Measurements from ENCODE around the gene TTBK2. TPM values are rescaled to one million over a fixed set of nuclear protein-coding genes. Genes with fewer than 3 reads are reported as not detected.
"Not testable (repeated sequence)": the region's sequence is repeated elsewhere in the genome, so short reads cannot be mapped to it uniquely, and the experiment has no call there.

TTBK2 gene
- total RNA-seq, 1 experiment from 2014 or later: 17.2 TPM

- intact Hi-C loops (cut with micrococcal nuclease; ENCODE audit: unreplicated experiment): no loop called here
These were observed 30.2 kb downstream of the TTBK2 start for GRCh38 chr15:42890161-42890913.

GRCh38 chr15:42887384-42887783 is 33.2 kb downstream of the TTBK2 start:
- H3K27ac ChIP-seq (ENCODE audit: low read length); CTCF ChIA-PET; H3K27me3 ChIP-seq (ENCODE audit: control insufficient read depth, insufficient read depth, low read length); H3K4me1 ChIP-seq (ENCODE audit: control insufficient read depth, insufficient read depth, low read length); DNase-seq (ENCODE audit: low read depth, low spot score); ATAC-seq; H3K4me3 ChIP-seq (ENCODE audit: low read depth in 2 of 2, low read length in 2 of 2); H3K36me3 ChIP-seq (ENCODE audit: control insufficient read depth, insufficient read depth, low read length); BruUV-seq (replicated peaks); H3K9me3 ChIP-seq (ENCODE audit: control insufficient read depth, insufficient read depth, low read depth, low read length); POLR2A ChIA-PET; in situ Hi-C loops (cut with HindIII; ENCODE audit: low pct_unique_long_range_greater_than_20kb, low sequenced_read_pairs); intact Hi-C loops (cut with micrococcal nuclease; ENCODE audit: unreplicated experiment): not testable (repeated sequence)

More at GRCh38 chr15:42890161-42890913, 30.2 kb downstream of the TTBK2 start:
- no peaks in the 10 kb centered on the region for H3K27me3 ChIP-seq (ENCODE audit: control insufficient read depth, insufficient read depth, low read length)
- peaks cover 5% of the 10 kb centered on the region; the same call in 1 of the 2 replicates for H3K4me1 ChIP-seq (ENCODE audit: control insufficient read depth, insufficient read depth, low read length)
- in situ Hi-C loops (cut with HindIII; ENCODE audit: low pct_unique_long_range_greater_than_20kb, low sequenced_read_pairs): no loop called here
- no TSS peak for BruUV-seq (replicated peaks)
- H3K9me3 ChIP-seq (ENCODE audit: control insufficient read depth, insufficient read depth, low read depth, low read length): 0 out of 2 replicates have a peak, but pooled peaks cover 4% of the 10 kb centered on the region
- ChIA-PET POLR2A (no interaction called here), CTCF (interaction anchor here (0.6 kb wide), 1 partner anchor 620 kb away, joined by 7 read pairs; no protein-coding TSS in a partner anchor)
- no peaks in the 10 kb centered on the region for H3K36me3 ChIP-seq (ENCODE audit: control insufficient read depth, insufficient read depth, low read length)
- H3K27ac ChIP-seq (ENCODE audit: low read length): no peak overlapping the region
- no peak overlapping the region for H3K4me3 ChIP-seq (ENCODE audit: low read depth in 2 of 2, low read length in 2 of 2)
- DNase-seq (ENCODE audit: low read depth, low spot score) (peak; percentile 36), ATAC-seq (no peak; the same call in 1 of the 2 replicates)
- TF ChIP-seq POLR2AphosphoS5 (IDR thresholded peaks at IDR 0.05; ENCODE audit: low read depth, low read length) (no peak), REST (IDR thresholded peaks at IDR 0.05; ENCODE audit: insufficient read depth in 1 of 2, low read depth in 2 of 2, low read length in 1 of 2) (no peak), TCF7L2 (IDR thresholded peaks at IDR 0.05; ENCODE audit: low read depth, low read length) (no peak), SIN3A (IDR thresholded peaks at IDR 0.05; ENCODE audit: borderline replicate concordance, insufficient read depth, low read depth, low read length) (no peak), CTCF (IDR thresholded peaks at IDR 0.05) (no peak)

DNA sequence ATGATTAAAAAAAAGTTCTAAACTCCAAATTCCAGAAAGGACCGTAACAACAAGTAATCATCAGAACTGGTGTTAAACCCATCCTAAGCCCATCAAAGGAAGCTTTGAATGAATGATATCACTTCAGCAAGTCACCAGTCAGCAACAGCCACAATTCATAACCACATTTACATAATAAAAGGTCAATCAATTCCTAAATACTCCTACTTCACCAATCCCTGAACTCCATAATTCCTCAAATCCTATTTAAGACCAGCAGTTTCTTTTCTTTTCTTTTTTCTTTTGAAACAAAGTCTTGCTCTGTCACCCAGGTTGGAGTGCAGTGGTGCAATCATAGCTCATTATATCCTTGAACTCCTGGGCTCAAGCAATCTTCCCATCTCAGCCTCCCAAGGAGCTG is 40.5 kb downstream of the TTBK2 start:
- CTCF ChIA-PET: no interaction called here
- no peaks in the 10 kb centered on the region for H3K36me3 ChIP-seq (ENCODE audit: control insufficient read depth, insufficient read depth, low read length)
- 0 out of 2 replicates have a peak, but pooled peaks cover 7% of the 10 kb centered on the region for H3K9me3 ChIP-seq (ENCODE audit: control insufficient read depth, insufficient read depth, low read depth, low read length)
- H3K4me3 ChIP-seq (ENCODE audit: low read depth in 2 of 2, low read length in 2 of 2): no peak overlapping the region
- intact Hi-C loops (cut with micrococcal nuclease; ENCODE audit: unreplicated experiment): no loop called here
- H3K27ac ChIP-seq (ENCODE audit: low read length): no peak overlapping the region
- TF ChIP-seq SIN3A (IDR thresholded peaks at IDR 0.05; ENCODE audit: borderline replicate concordance, insufficient read depth, low read depth, low read length) (no peak), REST (IDR thresholded peaks at IDR 0.05; ENCODE audit: insufficient read depth in 1 of 2, low read depth in 2 of 2, low read length in 1 of 2) (no peak), CTCF (IDR thresholded peaks at IDR 0.05) (no peak), TCF7L2 (IDR thresholded peaks at IDR 0.05; ENCODE audit: low read depth, low read length) (no peak), POLR2AphosphoS5 (IDR thresholded peaks at IDR 0.05; ENCODE audit: low read depth, low read length) (no peak)
- ATAC-seq (no peak), DNase-seq (ENCODE audit: low read depth, low spot score) (no peak)
- no peaks in the 10 kb centered on the region for H3K4me1 ChIP-seq (ENCODE audit: control insufficient read depth, insufficient read depth, low read length)
- no peaks in the 10 kb centered on the region for H3K27me3 ChIP-seq (ENCODE audit: control insufficient read depth, insufficient read depth, low read length)
- POLR2A ChIA-PET: interaction anchor here (0.6 kb wide), 1 partner anchor 1184 kb away, joined by 4 read pairs; no protein-coding TSS in a partner anchor
- no TSS peak for BruUV-seq (replicated peaks)
- in situ Hi-C loops (cut with HindIII; ENCODE audit: low pct_unique_long_range_greater_than_20kb, low sequenced_read_pairs): no loop called here

Measured in Panc1 (cell line).